ENCODE data around the gene SLA2.
"Not testable (repeated sequence)": the region's sequence is repeated elsewhere in the genome, so short reads cannot be mapped to it uniquely, and the experiment has no call there.

SLA2 gene

DNA sequence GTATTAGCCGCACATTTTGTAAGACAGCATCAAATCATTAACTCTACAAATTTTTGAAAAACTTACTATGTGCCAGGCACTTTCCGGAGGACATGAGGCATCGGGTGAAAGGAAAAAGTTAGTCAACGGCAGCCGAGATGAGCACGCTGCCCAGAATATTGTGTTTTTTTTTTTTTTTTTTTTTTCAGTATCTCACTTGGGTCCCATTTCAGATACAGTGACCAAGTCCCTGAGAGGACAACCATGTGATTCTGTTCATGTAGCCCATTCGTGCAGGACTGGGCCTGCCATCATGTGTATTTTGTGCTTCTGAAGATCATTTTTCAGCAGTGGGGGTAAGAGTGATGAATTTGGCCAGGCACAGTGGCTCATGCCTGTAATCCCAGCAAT lies 1.3 kb downstream of the SLA2 start:
- DNase-seq: no peak

- DNase-seq: no peak
These were observed 1.8 kb downstream of the SLA2 start for GRCh38 chr20:36644032-36644705.

- DNase-seq: no peak
These were observed 3.9 kb downstream of the SLA2 start for GRCh38 chr20:36642136-36642535.

DNA sequence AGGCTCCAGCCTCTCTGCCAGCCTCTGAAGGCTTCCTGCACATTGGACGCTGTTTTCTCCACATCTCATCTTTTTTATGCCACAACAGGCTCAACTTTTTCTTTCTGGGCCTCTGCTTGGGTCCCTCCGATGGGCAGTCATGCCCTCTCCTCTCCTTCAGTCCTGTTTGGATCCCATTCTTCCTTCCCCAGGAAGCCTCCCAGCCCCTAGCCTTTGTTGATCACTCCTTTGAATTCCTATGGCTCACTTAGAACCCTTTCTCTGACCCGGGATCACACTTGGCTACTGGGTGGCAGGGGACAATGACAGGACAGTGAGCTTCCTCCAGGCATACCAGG lies 4.5 kb downstream of the SLA2 start:
- DNase-seq: no peak

DNA sequence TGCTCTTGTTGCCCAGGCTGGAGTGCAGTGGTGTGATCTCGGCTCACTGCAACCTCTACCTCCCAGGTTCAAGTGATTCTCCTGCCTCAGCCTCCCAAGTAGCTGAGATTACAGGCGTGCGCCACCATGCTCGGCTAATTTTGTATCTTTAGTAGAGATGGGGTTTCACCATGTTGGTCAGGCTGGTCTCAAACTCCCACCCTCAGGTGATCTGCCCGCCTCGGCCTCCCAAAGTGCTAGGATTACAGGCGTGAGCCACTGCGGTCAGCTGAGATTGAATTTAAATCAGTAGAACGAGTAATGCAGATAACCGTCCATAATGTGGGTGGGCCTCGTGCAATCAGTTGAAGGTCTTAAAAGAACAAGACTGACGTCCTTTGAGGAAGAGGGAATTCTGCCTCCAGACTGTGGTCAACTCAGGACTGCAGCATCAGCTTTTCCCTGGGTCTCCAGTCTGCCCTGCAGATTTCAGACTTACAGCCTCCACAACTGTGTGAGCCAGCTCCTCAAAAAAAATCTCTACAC lies 7.1 kb downstream of the SLA2 start:
- DNase-seq: not testable (repeated sequence)

- DNase-seq: no peak
These were observed 11.7 kb downstream of the SLA2 start for GRCh38 chr20:36634342-36634741.

DNA sequence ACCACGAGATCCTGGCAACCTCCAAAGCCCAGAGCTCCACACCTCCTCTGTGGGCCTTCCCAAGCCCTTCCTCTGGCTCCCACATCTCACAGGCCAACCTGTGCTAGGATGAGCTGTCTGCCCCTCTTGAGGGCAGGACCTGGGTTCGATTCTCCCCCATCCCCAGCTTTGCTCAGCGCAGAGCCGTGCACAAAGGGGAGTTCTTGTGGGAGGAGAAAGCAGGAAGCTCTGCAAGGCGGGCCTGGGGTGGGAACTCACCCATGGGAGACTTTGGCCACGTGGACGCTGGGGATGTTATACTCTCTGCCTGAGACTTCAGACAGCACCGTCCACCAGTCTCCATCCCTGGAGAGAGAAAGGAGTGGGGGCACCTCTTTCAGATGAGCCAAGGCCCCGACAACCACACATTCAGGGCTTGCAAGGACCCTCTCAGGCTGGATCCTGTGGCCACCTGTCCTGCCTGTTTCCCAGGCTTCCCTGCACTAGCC lies 12.7 kb downstream of the SLA2 start:
- no peak for DNase-seq

DNA sequence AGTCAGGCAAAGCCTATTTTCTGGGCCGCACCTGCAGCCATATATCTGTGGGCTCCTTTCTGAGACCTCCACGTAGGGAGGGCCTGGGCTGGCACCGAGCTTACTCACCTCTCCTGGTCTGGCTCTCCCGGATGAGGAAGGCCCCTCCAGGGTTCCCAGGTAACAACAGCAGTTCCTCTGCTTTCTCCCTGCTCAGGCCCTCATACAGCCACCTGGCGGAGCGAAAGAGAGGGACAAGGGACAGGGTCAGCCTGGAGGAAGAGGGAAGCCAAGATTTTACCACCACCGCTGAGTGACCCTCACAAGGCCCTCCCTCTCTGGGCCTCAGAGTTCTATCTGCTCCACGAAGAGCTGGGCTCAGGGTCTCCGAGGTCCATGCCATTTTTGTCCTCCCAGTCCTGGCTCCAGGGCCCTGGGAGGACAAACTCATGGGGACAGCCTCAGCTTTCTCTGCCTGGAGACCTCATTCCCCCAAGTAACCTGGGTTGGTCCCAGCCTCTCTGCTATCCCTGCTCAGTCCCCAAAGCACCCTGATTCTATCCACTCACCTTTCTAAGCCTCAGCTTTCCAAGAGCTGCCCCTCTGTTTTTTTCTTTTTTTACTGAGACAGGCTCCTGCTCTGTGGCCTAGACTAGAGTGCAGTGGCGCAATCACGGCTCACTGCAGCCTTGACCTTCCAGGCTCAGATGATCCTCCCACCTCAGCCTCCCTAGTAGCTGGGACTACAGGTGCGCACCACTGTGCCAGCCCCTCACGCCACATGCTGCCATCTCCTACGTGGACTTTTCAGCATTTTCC lies 13.3 kb downstream of the SLA2 start:
- no peak for DNase-seq

GRCh38 chr20:36632147-36632486 lies 13.9 kb downstream of the SLA2 start:
- DNase-seq: no peak

DNA sequence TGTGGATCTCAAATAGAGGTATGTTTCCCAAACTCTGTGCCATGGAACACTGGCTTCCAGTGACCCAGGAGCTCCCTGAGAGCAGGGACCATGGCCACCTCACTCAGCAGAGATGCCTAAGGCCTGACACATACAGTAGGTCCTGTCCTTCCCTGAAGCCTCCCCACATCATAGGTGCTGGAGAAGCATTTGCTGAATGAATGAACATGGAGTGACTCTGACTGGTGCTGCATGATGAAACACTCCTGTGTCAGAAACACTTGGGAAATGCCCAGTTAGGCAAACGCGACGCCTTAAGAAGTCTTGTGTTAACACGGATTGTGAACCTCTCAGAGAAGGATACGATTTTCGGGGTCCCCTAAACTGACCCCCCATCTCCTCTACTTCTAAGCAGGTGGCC lies 14.3 kb downstream of the SLA2 start:
- DNase-seq: no peak

GRCh38 chr20:36629719-36630681 lies 16.0 kb downstream of the SLA2 start:
- no peak for DNase-seq

DNA sequence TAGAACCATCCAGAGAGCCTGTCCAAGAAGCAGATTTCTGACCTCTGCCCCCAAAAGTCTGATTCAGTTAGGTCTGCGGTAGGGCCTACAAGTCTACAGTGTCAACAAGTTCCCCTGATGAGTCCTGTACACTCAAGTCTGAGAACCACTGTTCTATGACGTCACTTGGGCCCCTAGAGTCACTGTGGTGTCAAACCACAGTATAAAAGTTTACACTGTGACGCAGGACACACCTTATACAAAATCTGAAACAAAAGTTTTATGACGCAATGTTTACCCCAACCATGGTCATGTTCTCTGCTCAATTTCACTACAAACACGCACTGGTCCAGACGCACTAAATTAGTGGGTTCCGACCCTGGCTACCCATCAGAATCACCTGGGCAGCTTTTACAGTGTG lies 17.9 kb downstream of the SLA2 start:
- DNase-seq: no peak

DNA sequence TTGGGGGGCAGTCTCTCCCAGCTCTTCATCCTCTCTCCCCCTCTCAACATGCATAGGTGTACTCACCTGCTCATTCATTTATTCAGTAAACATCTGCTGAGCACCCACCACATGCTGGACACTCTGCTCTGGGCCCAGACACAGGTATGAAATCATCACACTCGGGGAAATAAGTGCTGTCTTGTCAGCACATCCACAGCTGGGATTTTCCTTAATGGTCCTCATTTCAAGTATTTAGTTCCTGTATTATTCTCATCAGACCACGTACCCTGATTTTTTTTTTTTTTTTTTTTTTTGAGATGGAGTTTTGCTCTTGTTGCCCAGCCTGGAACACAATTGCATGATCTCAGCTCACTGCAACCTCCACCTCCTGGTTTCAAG lies 21.1 kb downstream of the SLA2 start:
- no peak for DNase-seq

DNA sequence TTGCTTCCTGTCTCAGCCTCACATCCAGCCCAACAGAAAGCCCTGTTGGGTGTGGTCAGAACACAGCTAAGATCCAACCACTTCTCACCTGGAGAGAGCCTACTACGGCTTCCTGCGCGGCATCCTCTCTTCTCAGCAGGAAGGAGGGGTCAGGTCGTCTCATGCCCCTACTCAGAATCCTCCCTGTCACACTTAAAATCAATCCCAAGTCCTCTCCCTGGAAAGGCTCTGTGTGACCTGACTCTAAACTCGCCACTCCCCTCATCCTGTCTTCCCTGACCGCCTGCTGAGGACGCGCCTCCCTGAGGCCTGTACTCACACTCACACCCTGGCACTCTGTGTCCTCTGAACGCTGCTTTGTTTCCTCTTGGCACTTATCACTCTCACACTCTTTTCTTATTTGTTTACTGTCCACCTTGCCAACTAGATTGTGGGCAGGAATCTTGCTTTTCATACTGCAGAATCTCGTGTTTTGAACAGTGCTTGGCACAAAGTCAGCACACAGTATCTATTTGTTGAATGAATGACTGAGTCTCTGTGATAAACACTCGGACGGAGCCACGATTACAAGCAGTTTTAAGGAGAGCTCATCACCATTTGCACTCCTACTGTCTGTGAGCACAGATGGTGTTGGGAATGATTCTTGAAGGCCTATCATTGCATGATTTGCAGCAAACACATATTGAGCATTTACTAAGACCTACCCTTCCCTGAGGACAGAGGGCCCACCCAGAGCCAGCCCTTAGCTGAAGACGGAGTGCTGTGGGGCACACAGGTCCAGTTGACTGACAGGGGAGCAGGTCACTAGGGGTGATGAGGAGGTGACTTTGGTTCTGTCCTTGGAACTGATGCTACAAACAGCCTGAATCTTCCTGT lies 21.7 kb downstream of the SLA2 start:
- no peak for DNase-seq

DNA sequence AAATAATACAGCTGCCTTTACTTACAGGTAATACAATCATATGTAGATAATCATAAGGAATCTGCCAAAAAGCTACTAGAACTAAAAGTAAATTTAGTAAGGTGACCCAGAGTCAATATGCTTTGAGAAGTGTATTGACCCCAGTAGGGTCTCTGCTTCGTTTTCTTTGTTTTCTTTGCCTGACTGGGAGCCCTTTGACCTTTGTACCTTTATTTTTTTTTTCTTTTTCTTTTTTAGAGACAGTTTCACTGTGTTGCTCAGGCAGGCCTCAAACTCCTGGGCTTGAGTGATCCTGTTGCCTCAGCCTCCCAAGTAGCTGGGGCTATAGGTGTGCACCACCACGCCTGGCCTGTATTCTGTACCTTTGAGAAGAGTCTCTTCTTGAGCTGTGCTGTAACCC lies 22.6 kb downstream of the SLA2 start:
- DNase-seq: no peak

- DNase-seq: no peak
These were observed 25.1 kb downstream of the SLA2 start for GRCh38 chr20:36620917-36621316.

- DNase-seq: no peak
These were observed 31.0 kb downstream of the SLA2 start for GRCh38 chr20:36614781-36615557.

DNA sequence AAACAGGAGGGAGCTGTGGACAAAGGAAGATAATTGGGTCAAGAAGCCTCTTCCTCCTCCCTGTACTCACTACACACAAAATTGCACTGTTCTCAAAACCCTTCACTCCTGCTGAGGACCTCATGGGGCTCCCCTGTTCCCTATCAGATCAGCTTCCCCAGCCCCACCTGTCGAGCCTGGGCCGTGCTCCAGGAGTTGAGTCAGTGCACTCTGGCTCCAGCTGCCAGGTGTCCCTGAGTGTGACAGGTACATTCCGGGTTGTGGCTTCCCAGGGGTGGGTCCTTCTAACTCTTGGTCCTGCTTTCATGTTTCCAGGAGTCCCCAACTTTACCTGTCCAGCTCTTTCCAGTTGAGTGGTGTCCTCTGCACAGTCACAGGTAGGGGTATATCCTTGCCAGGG lies 32.0 kb downstream of the SLA2 start:
- DNase-seq: no peak

GRCh38 chr20:36611625-36612024 lies 34.4 kb downstream of the SLA2 start:
- DNase-seq: no peak

GRCh38 chr20:36608388-36608728 lies 37.6 kb downstream of the SLA2 start:
- DNase-seq: not testable (repeated sequence)

DNA sequence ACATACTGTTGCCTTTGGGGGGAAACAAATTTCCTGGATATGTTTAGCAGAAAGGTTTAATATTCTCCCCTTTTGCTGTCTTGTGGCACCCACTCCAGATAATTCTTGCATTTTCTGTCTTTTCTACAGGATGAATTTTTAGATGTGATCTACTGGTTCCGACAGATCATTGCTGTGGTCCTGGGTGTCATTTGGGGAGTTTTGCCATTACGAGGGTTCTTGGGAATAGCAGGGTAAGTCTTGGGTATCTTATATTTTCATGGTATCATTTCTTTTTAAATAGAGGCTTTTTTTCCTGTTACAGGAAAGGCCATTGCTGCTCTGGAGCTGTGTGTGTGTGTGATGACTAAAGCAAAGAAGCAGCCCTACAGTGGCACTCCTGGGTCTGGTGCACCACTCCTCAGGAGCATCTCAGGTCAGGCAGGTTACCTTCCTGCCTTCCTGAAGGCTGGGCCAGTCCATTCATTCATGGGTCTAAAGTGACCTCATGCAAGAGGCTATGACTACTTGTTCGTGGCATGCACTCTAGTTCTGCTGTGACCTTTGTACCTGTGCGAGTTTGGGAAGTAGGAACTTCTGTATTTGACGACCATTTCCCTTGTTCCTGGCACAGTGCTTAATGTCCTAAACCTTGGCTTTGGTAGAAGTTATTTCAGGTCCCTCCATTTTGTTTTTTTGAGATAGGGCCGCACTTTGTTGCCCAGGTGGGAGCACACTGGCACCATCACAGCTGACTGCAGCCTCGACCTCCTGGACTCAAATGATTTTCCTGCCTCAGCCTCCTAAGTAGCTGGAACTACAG lies 38.2 kb downstream of the SLA2 start:
- no peak for DNase-seq

Data from T1000 (cell line).